K562 (cell line): ENCODE data around the gene DNAJC1. TPM values are rescaled to one million over a fixed set of nuclear protein-coding genes. Genes with fewer than 3 reads are reported as not detected.

Source experiments
- ATAC-seq: fragments of 200-7000 bp; cut with Tn5 transposase; 3 replicates; pipeline ENCODE4 v1.9.1; 2020; ENCODE audit warnings: moderate library complexity
- BruUV-seq: library from RNA; stranded (reverse); fragments of 400-500 nt; replicated peaks from 2 replicates; lab custom pipeline; 2021; lab: Mats Ljungman, UMichigan
- CTCF ChIA-PET: fragments of 300-600 bp; formaldehyde crosslinking; extraction: SDS; loops from one replicate; lab custom pipeline; 2021; ENCODE audit warnings: low intra/inter-chr PET ratio; lab: Yijun Ruan, JAX
- POLR2A ChIA-PET: fragments of 300-600, 350-650 bp; sonication (Branson Sonifier 250); formaldehyde crosslinking; extraction: SDS; loops from one replicate; lab custom pipeline; 2021; ENCODE audit warnings: antibody characterized with exemption, inconsistent platforms; lab: Yijun Ruan, JAX
- DNase-seq, 4 experiments: peaks; one replicate each; pipeline versions ENCODE4 v3.0.0 to v3.0.0-alpha.2; 2011 to 2018; ENCODE audit warnings: low spot score in 3 of 4, mixed read lengths in 3 of 4; ENCODE audit errors: extremely low read depth in 1 of 4
- FAIRE-seq: peaks from 2 replicates; lab custom pipeline; 2011; peaks lifted over from hg19 to GRCh38; lab: Jason Lieb, UNC
- H2AFZ ChIP-seq: 2 replicates; pipeline ENCODE4 v1.6.0; 2011; ENCODE audit warnings: low read depth, low read length, control low read depth, inconsistent platforms
- H3K27ac ChIP-seq: fragments of 200-600 bp; 3 replicates; pipeline ENCODE4 v1.8.0; 2011; ENCODE audit warnings: low read depth, mild to moderate bottlenecking, control low read depth, inconsistent platforms, low read length, moderate library complexity, mixed read lengths; ENCODE audit errors: extremely low read depth
- H3K27me3 ChIP-seq, 2 experiments: fragments of 300-600 bp in 1 of 2; 2 replicates in 1 of 2; 3 replicates in 1 of 2; pipeline versions ENCODE4 v1.6.0 to v1.8.0; 2011; ENCODE audit warnings: inconsistent platforms in 2 of 2, low read length in 2 of 2, mild to moderate bottlenecking in 1 of 2, mixed read lengths in 1 of 2, moderate library complexity in 1 of 2; ENCODE audit not compliant: control insufficient read depth in 2 of 2, insufficient read depth in 2 of 2
- H3K36me3 ChIP-seq: fragments of 300-600 bp; 3 replicates; pipeline ENCODE4 v1.8.0; 2011; ENCODE audit warnings: mild to moderate bottlenecking, low read length, inconsistent platforms; ENCODE audit not compliant: control insufficient read depth, insufficient read depth
- H3K4me1 ChIP-seq, 2 experiments: fragments of 200-600 bp in 1 of 2; replicated peaks in 1 of 2; 2 replicates in 1 of 2; 3 replicates in 1 of 2; pipeline versions ENCODE4 v1.5.1 to v1.8.0; 2011; ENCODE audit warnings: inconsistent platforms in 2 of 2, low read length in 2 of 2, mild to moderate bottlenecking in 1 of 2, mixed read lengths in 1 of 2, moderate library complexity in 1 of 2; ENCODE audit not compliant: control insufficient read depth in 2 of 2, insufficient read depth in 2 of 2
- H3K4me2 ChIP-seq: 2 replicates; pipeline ENCODE4 v1.6.1; 2011; ENCODE audit warnings: low read length, control low read depth, inconsistent platforms, mixed read lengths; ENCODE audit not compliant: insufficient read depth
- H3K4me3 ChIP-seq: fragments of 200-600 bp; sonication (generic), shearing (Covaris generic); 2 replicates; pipeline ENCODE4 v1.5.1; 2016; ENCODE audit warnings: control low read depth, inconsistent platforms
- H3K79me2 ChIP-seq: fragments of 200-600 bp; 3 replicates; pipeline ENCODE4 v1.8.0; 2011; ENCODE audit warnings: low read length, inconsistent platforms; ENCODE audit not compliant: control insufficient read depth, insufficient read depth
- H3K9ac ChIP-seq, 2 experiments: 2 replicates each; pipeline versions ENCODE4 v1.6.0 to v1.6.1; 2011; ENCODE audit warnings: low read depth in 2 of 2, low read length in 2 of 2, control low read depth in 1 of 2, inconsistent platforms in 1 of 2, mild to moderate bottlenecking in 1 of 2, mixed read lengths in 1 of 2; ENCODE audit not compliant: insufficient read depth in 1 of 2
- H3K9me1 ChIP-seq: one replicate; pipeline ENCODE4 v1.6.0; 2011; ENCODE audit warnings: inconsistent platforms, mild to moderate bottlenecking, low read length, moderate library complexity; ENCODE audit not compliant: control insufficient read depth, insufficient read depth
- H3K9me3 ChIP-seq: replicated peaks from 2 replicates; pipeline ENCODE4 v1.5.1; 2011; ENCODE audit warnings: low read depth, low read length, inconsistent platforms; ENCODE audit not compliant: control insufficient read depth, insufficient read depth
- H4K20me1 ChIP-seq: replicated peaks from 2 replicates; pipeline ENCODE4 v1.6.1; 2011; ENCODE audit warnings: low read length, inconsistent platforms, mixed read lengths; ENCODE audit not compliant: control insufficient read depth, insufficient read depth
- CBFA2T2 ChIP-seq: fragments of 450-650 bp; conservative IDR thresholded peaks from 2 replicates; pipeline ENCODE4 v1.6.1; 2017; ENCODE audit warnings: mild to moderate bottlenecking
- CHCHD3 ChIP-seq: fragments of 250-450 bp; sonication (Bioruptor Pico); IDR thresholded peaks from 2 replicates; pipeline ENCODE4 v2.1.2; 2022; ENCODE audit warnings: mild to moderate bottlenecking
- MTA2 ChIP-seq: fragments of 450-650 bp; IDR thresholded peaks from 2 replicates; pipeline ENCODE4 v1.6.1; 2016; ENCODE audit warnings: low read depth
- NFXL1 ChIP-seq: fragments of 450-650 bp; formaldehyde crosslinking; IDR thresholded peaks from 2 replicates; pipeline ENCODE4 v1.4.0; 2021; ENCODE audit warnings: mild to moderate bottlenecking
- NONO ChIP-seq, 2 experiments: fragments of 200-400 bp in 1 of 2; fragments of 450-650 bp in 1 of 2; formaldehyde crosslinking in 1 of 2; IDR thresholded peaks; 2 replicates each; pipeline ENCODE4 v1.6.1; 2017; ENCODE audit warnings: low read depth in 2 of 2, mild to moderate bottlenecking in 2 of 2, moderate library complexity in 2 of 2, low read length in 1 of 2
- POLR2G ChIP-seq: fragments of 200-400 bp; formaldehyde crosslinking; IDR thresholded peaks from 2 replicates; pipeline ENCODE4 v1.6.1; 2017; ENCODE audit warnings: low read depth, mild to moderate bottlenecking, antibody characterized with exemption, low read length, moderate library complexity
- POU5F1 ChIP-seq: fragments of 150-350 bp; IDR thresholded peaks from 2 replicates; pipeline ENCODE4 v1.6.1; 2014; ENCODE audit warnings: borderline replicate concordance, low read length, low read depth, mild to moderate bottlenecking; ENCODE audit not compliant: partially characterized antibody
- RBM22 ChIP-seq: fragments of 200-400 bp; formaldehyde crosslinking; IDR thresholded peaks from 2 replicates; pipeline ENCODE4 v1.6.1; 2018; ENCODE audit warnings: low read length, low read depth; ENCODE audit not compliant: poor library complexity, severe bottlenecking
- SP1 ChIP-seq: sonication (generic); formaldehyde crosslinking; IDR thresholded peaks from 2 replicates; pipeline ENCODE4 v1.8.1; 2022; ENCODE audit warnings: mild to moderate bottlenecking, missing genetic modification reagents
- SP2 ChIP-seq: IDR thresholded peaks from 2 replicates; pipeline ENCODE4 v1.6.1; 2011; ENCODE audit warnings: mild to moderate bottlenecking, low read depth, low read length, moderate library complexity; ENCODE audit not compliant: poor library complexity, severe bottlenecking; ENCODE audit errors: extremely low read depth
- SREBF1 ChIP-seq: fragments of 150-350 bp; IDR thresholded peaks from 2 replicates; pipeline ENCODE4 v1.6.1; 2014; ENCODE audit warnings: antibody characterized with exemption, low read depth, low read length, borderline replicate concordance
- ZNF140 ChIP-seq: fragments of 250-450 bp; sonication (Bioruptor Pico); IDR thresholded peaks from 2 replicates; pipeline ENCODE4 v1.8.0; 2021; ENCODE audit warnings: moderate library complexity, mild to moderate bottlenecking, inconsistent platforms
- ZNF444 ChIP-seq: fragments of 250-450 bp; sonication (Bioruptor Pico); IDR thresholded peaks from 2 replicates; pipeline ENCODE4 v1.4.0; 2020; ENCODE audit warnings: mild to moderate bottlenecking, moderate library complexity
- WGBS: fragments of 100-300 bp; shearing (Covaris generic); methylation state at CpG from one replicate; pipeline ENCODE4 v1.1.6; 2016; ENCODE audit warnings: low coverage, mixed read lengths; ENCODE audit not compliant: insufficient coverage; ENCODE audit errors: missing lambda C conversion rate; 5-methylcytosine and 5-hydroxymethylcytosine counted together
- in situ Hi-C: fragments of 300-500 bp; cut with MboI; formaldehyde crosslinking; loops from 4 replicates; pipeline ENCODE4 v1.15.0; 2018; ENCODE audit warnings: inconsistent platforms, mixed read lengths
- intact Hi-C: fragments of 100-400 bp; cut with micrococcal nuclease; formaldehyde crosslinking; loops from 2 replicates; pipeline ENCODE4 v1.14.2; 2022
- polyA plus RNA-seq, 8 experiments: library from polyadenylated mRNA; depleted of rRNA in 4 of 8; stranded (reverse) in 5 of 8; unstranded in 3 of 8; fragments of >200 nt; fragmentation: Nextera tagmentation in 2 of 8; fragmentation: Illumina TruSeq in 1 of 8; extraction: Ambion mirVana in 2 of 8; extraction: Trizol in 1 of 8; gene quantifications; 2 replicates each; pipeline versions ENCODE4 v1.2.1 to v1.2.3, GENCODE V29; 2011 to 2014; ENCODE audit warnings: inconsistent platforms in 1 of 8, missing spikeins in 1 of 8
- total RNA-seq, 7 experiments: library from RNA; depleted of rRNA in 6 of 7; stranded (reverse); fragments of >200 nt in 6 of 7; fragmentation: Illumina TruSeq in 2 of 7; extraction: Trizol in 2 of 7; gene quantifications; 2 replicates each; pipeline versions ENCODE4 v1.2.1 to v1.2.3, GENCODE V29; 2011 to 2021; ENCODE audit warnings: low replicate concordance in 1 of 7

DNAJC1 gene
- total and polyA plus RNA-seq, 9 of the 15 experiments (the other 6 are each of a cell fraction or from before 2014, with no cell fraction given) = 5.4 to 77.6 (median 40.3) TPM

DNA sequence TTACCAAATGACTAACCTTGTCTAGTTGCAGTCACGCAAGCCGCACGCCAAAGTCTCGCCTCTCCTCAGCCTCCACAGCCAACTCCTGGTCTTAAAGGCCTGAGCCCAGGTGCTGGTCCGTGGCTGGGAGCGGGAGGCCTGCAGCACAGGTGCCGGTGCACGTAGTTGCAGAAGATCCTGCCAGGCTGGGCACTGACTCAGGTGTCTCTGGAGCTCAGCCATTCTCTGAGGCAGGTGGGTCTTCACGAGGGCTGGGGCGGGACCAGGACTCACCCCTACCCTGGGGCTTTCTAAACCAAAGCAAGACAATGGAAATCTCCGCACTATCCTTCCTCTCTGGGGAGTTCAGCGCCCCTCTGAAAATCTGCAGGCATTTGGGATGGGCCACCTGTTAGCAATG, 253.1 kb downstream of the DNAJC1 start:
- in situ Hi-C loops = no loop called here
- H3K36me3 ChIP-seq = peaks cover 6% of the 10 kb centered on the region; the same call in 1 of the 3 replicates
- intact Hi-C loops = no loop called here
- H3K9me1 ChIP-seq = no peaks in the 10 kb centered on the region
- TF ChIP-seq MTA2 (no peak), POLR2G (peak; percentile 46; the same call in 1 of the 2 replicates), ZNF444 (CRISPR knock-in tag) (no peak), SP2 (no peak), SREBF1 (no peak), ZNF140 (CRISPR knock-in tag) (no peak), POU5F1 (no peak), SP1 (CRISPR knock-in tag) (no peak), CHCHD3 (CRISPR knock-in tag) (no peak), RBM22 (peak; percentile 22), CBFA2T2 (no peak), NFXL1 (CRISPR knock-in tag) (no peak), NONO (IDR thresholded peaks at IDR 0.05; ENCODE audit: low read depth in 2 of 2, low read length in 1 of 2) (no peak)
- DNase-seq (no peak), FAIRE-seq (no peak), ATAC-seq (no peak)
- H3K4me1 ChIP-seq = peaks cover 6 to 29% of the 10 kb centered on the region in 2 experiments; a peak in 4 of 5 replicates
- H3K9me3 ChIP-seq = no peaks in the 10 kb centered on the region
- BruUV-seq = no TSS peak
- H3K4me3 ChIP-seq = no peak overlapping the region
- H3K4me2 ChIP-seq = no peak overlapping the region
- WGBS = 82% methylated on average over 12 of the region's 12 CpGs
- POLR2A ChIA-PET = no interaction called here
- H3K27ac ChIP-seq = no peak overlapping the region
- CTCF ChIA-PET = no interaction called here
- 0 out of 4 replicates have a peak overlapping the region, but pooled peaks of 1 of the 2 experiments have one; percentile 54 for H3K9ac ChIP-seq
- H4K20me1 ChIP-seq = peaks cover 5% of the 10 kb centered on the region; the same call in 1 of the 2 replicates
- H2AFZ ChIP-seq = no peak overlapping the region
- H3K79me2 ChIP-seq = no peaks in the 10 kb centered on the region
- H3K27me3 ChIP-seq = no peaks in the 10 kb centered on the region
